Activated T-cell treated with anti-CD3 and anti-CD28 coated beads for 1 hour (primary cell): ENCODE data around the gene TMEM128.
"Not testable (repeated sequence)": the region's sequence is repeated elsewhere in the genome, so short reads cannot be mapped to it uniquely, and the experiment has no call there.

Source experiments
- DNase-seq: peaks from one replicate; pipeline ENCODE4 v3.0.0-alpha.2; 2020; ENCODE audit warnings: low read depth

The TMEM128 gene

GRCh38 chr4:4254666-4255065 lies 6.6 kb upstream of the TMEM128 start:
- no peak for DNase-seq

- DNase-seq, result no peak
Measured at GRCh38 chr4:4254199-4254598, 6.2 kb upstream of the TMEM128 start.

GRCh38 chr4:4249866-4250265 lies 1.8 kb upstream of the TMEM128 start:
- no peak for DNase-seq

- not testable (repeated sequence) for DNase-seq
Measured at GRCh38 chr4:4249342-4249741, 1.3 kb upstream of the TMEM128 start.

GRCh38 chr4:4248885-4249203 lies 821 bp upstream of the TMEM128 start:
- no peak for DNase-seq

- no peak for DNase-seq
Measured at GRCh38 chr4:4247696-4248028, 361 bp downstream of the TMEM128 start.

- no peak for DNase-seq
Measured at GRCh38 chr4:4245172-4245571, 2.9 kb downstream of the TMEM128 start.

- not testable (repeated sequence) for DNase-seq
Measured at GRCh38 chr4:4239551-4239950, 8.5 kb downstream of the TMEM128 start.

GRCh38 chr4:4233610-4234009 lies 14.4 kb downstream of the TMEM128 start:
- no peak for DNase-seq

- no peak for DNase-seq
Measured at GRCh38 chr4:4228356-4228668, 19.7 kb downstream of the TMEM128 start.

GRCh38 chr4:4227510-4228355 lies 20.3 kb downstream of the TMEM128 start:
- DNase-seq, result no peak

GRCh38 chr4:4226606-4227438 lies 21.2 kb downstream of the TMEM128 start, which contains the start of gene OTOP1:
OTOP1 (minus strand) TSS chr4:4226929; CDS start chr4:4226864, 65 bp downstream.
- no peak for DNase-seq

- no peak for DNase-seq
Measured at GRCh38 chr4:4225915-4226605, 22.0 kb downstream of the TMEM128 start.

GRCh38 chr4:4217113-4217512 lies 30.9 kb downstream of the TMEM128 start:
- no peak for DNase-seq

- DNase-seq, result no peak
Measured at GRCh38 chr4:4216648-4217047, 31.4 kb downstream of the TMEM128 start.

- DNase-seq, result not testable (repeated sequence)
Measured at GRCh38 chr4:4213674-4214073, 34.3 kb downstream of the TMEM128 start.

- no peak for DNase-seq
Measured at GRCh38 chr4:4206204-4206603, 41.8 kb downstream of the TMEM128 start.

GRCh38 chr4:4204401-4204745 lies 43.6 kb downstream of the TMEM128 start:
- no peak for DNase-seq

GRCh38 chr4:4203688-4204400 lies 44.2 kb downstream of the TMEM128 start:
- DNase-seq, result no peak

GRCh38 chr4:4202510-4202909 lies 45.5 kb downstream of the TMEM128 start:
- no peak for DNase-seq

- DNase-seq, result no peak
Measured at GRCh38 chr4:4200624-4201023, 47.4 kb downstream of the TMEM128 start.

GRCh38 chr4:4195354-4195753 lies 52.7 kb downstream of the TMEM128 start:
- no peak for DNase-seq
